ENCODE results near the gene AGMO.

AGMO gene

GRCh38 chr7:15561835-15562234 is at the start of gene AGMO:
Gene AGMO, minus strand, starts transcription at chr7:15562015.
- DNase-seq (ENCODE audit: low read depth, low spot score) = no peak

GRCh38 chr7:15610503-15610902 is 48.7 kb upstream of the AGMO start:
- DNase-seq (ENCODE audit: low read depth, low spot score) = no peak

GRCh38 chr7:15609287-15609686 is 47.5 kb upstream of the AGMO start:
- DNase-seq (ENCODE audit: low read depth, low spot score) = no peak

GRCh38 chr7:15607529-15608210 is 45.9 kb upstream of the AGMO start:
- no peak for DNase-seq (ENCODE audit: low read depth, low spot score)

GRCh38 chr7:15606561-15606960 is 44.7 kb upstream of the AGMO start:
- no peak for DNase-seq (ENCODE audit: low read depth, low spot score)

- no peak for DNase-seq (ENCODE audit: low read depth, low spot score)
Observed at GRCh38 chr7:15604166-15604565, 42.4 kb upstream of the AGMO start.

GRCh38 chr7:15603124-15603523 is 41.3 kb upstream of the AGMO start:
- no peak for DNase-seq (ENCODE audit: low read depth, low spot score)

- DNase-seq (ENCODE audit: low read depth, low spot score) = no peak
Observed at GRCh38 chr7:15602236-15602635, 40.4 kb upstream of the AGMO start.

- DNase-seq (ENCODE audit: low read depth, low spot score) = no peak
Observed at GRCh38 chr7:15601175-15601574, 39.4 kb upstream of the AGMO start.

GRCh38 chr7:15600298-15600697 is 38.5 kb upstream of the AGMO start:
- DNase-seq (ENCODE audit: low read depth, low spot score) = no peak

- no peak for DNase-seq (ENCODE audit: low read depth, low spot score)
Observed at GRCh38 chr7:15594461-15594860, 32.6 kb upstream of the AGMO start.

- DNase-seq (ENCODE audit: low read depth, low spot score) = no peak
Observed at GRCh38 chr7:15593382-15593781, 31.6 kb upstream of the AGMO start.

GRCh38 chr7:15586266-15586665 is 24.5 kb upstream of the AGMO start:
- no peak for DNase-seq (ENCODE audit: low read depth, low spot score)

- DNase-seq (ENCODE audit: low read depth, low spot score) = no peak
Observed at GRCh38 chr7:15584575-15584974, 22.8 kb upstream of the AGMO start.

- no peak for DNase-seq (ENCODE audit: low read depth, low spot score)
Observed at GRCh38 chr7:15582773-15583172, 21.0 kb upstream of the AGMO start.

GRCh38 chr7:15581352-15581951 is 19.6 kb upstream of the AGMO start:
- DNase-seq (ENCODE audit: low read depth, low spot score) = no peak

- no peak for DNase-seq (ENCODE audit: low read depth, low spot score)
Observed at GRCh38 chr7:15580604-15581351, 19.0 kb upstream of the AGMO start.

GRCh38 chr7:15577600-15577999 is 15.8 kb upstream of the AGMO start:
- DNase-seq (ENCODE audit: low read depth, low spot score) = no peak

- DNase-seq (ENCODE audit: low read depth, low spot score) = no peak
Observed at GRCh38 chr7:15571301-15571878, 9.6 kb upstream of the AGMO start.

GRCh38 chr7:15567652-15568051 is 5.8 kb upstream of the AGMO start:
- DNase-seq (ENCODE audit: low read depth, low spot score) = no peak

GRCh38 chr7:15567036-15567435 is 5.2 kb upstream of the AGMO start:
- DNase-seq (ENCODE audit: low read depth, low spot score) = no peak

GRCh38 chr7:15566476-15566875 is 4.7 kb upstream of the AGMO start:
- no peak for DNase-seq (ENCODE audit: low read depth, low spot score)

GRCh38 chr7:15560968-15561367 is 847 bp downstream of the AGMO start:
- no peak for DNase-seq (ENCODE audit: low read depth, low spot score)
